GM18498 (cell line): ENCODE data around the gene HUS1B.
"Not testable (repeated sequence)": the region's sequence is repeated elsewhere in the genome, so short reads cannot be mapped to it uniquely, and the experiment has no call there.

Experiments
- ATAC-seq: cut with Tn5 transposase; IDR thresholded peaks from one replicate; pipeline ENCODE4 v1.9.1; 2021; ENCODE audit warnings: mild to moderate bottlenecking, moderate library complexity; ENCODE audit not compliant: unreplicated experiment

HUS1B gene

DNA sequence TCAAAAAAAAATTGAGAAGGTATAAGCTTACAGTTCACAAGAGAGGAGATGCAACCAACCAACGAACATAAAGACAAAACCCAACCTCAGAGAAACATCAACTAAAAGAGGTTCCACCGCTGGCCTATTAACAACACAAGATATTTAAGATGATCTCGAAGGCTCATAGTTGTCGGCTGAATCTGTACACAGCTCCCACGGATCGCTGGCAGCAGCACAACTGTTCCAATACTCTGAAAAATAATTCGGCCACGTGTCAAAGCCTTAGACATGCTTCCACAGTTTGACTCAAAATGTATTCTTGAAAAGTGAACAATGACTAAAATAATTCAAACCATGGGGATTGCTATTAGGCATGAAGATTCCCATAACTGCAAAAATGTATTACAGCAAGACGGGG, 22.4 kb upstream of the HUS1B start:
- ATAC-seq = no peak

DNA sequence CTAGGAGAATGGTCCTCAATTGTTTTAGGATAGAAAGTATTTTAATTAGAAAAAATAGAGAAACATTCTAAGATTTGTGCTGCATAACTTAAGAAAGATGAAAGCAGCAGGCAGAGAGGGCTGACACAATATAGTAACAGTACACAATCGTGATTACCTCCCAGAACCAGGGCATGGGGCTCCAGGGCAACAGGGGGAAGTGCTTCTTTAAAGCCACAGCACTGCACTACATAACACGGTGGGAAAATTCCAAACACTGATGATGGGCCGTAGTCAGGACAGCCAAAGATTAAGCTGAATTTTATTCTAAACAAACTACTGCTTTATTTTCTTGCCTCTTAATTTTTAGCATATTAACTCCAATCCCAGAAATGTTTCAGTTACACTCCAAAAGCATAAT, 21.6 kb upstream of the HUS1B start:
- ATAC-seq = no peak

- no peak for ATAC-seq
These were observed 21.0 kb upstream of the HUS1B start for GRCh38 chr6:677919-678318.

- ATAC-seq = no peak
These were observed 18.1 kb upstream of the HUS1B start for GRCh38 chr6:674956-675355.

DNA sequence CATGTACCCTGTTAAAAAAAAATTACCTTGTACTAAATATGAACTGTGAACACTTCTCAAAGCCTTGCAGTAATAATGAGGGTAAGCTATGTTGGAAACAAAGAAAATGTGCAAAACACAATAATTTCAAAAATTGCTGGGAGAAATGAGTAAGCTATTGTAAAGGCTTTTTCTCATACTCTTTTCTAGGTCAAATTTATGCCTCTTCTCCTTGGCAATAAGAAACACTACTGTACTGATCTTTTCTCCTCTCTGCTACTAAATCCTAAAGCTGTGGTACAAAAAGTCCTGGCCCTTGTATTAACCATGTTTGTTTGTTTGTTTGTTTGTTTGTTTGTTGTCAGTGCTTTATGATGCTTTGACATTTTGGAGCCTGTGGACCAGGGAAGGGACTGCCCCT, 17.5 kb upstream of the HUS1B start:
- no peak for ATAC-seq

- ATAC-seq = no peak
These were observed 10.5 kb upstream of the HUS1B start for GRCh38 chr6:667253-667927.

DNA sequence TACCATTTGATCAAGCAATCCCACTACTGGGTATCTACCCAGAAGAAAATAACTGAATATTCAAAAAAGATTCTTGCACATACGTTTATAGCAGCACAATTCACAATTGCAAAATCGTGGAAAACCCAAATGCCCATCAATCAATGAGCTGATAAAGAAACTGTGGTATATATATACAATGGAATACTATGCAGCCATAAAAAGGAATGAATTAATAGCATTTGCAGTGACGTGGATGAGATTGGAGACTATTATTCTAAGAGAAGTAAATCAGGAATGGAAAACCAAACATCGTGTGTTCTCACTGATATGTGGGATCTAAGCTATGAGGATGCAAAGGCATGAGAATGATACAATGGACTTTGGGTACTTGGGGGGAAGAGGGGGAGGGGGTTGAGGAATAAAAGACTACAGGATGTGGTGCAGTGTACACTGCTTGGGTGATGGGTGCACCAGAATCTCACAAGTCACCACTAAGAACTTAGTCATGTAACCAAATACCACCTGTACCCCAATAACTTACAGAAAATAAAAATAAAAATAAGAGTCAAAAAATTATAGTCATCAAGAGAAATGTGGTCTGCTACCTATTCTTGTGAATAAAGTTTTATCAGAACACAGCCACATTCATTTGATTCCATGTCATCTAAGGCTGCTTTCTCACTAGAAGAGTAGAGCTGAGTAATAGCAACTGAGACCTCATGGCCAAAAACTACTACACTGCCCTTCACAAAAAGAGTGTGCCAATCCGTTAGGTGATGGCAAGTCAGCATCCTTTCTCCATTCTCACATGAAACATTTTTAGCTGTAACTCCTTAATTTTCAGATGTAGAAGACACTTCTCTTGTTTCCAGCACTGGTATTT, 8.7 kb upstream of the HUS1B start:
- no peak for ATAC-seq

GRCh38 chr6:663788-664187, 6.9 kb upstream of the HUS1B start:
- ATAC-seq = not testable (repeated sequence)

GRCh38 chr6:659716-660581, 3.0 kb upstream of the HUS1B start:
- ATAC-seq = no peak

DNA sequence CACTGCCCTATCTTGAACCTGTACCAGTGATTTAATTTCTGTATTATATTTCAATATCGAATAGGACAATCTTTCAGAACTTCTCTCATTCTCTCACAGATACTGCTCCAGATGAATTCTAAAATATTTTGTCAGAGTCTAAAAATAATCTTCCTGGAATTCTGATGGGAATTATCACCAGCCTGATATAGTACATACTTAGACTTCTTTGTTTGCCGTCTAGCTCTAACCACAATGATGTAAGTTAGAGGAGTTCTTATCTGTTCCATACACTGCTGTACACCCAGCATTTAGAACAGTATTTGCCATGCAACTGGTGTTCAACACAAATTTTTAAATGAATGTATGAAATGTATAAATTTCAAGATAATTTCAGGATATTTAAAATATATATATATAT, 1.3 kb upstream of the HUS1B start:
- ATAC-seq = no peak

DNA sequence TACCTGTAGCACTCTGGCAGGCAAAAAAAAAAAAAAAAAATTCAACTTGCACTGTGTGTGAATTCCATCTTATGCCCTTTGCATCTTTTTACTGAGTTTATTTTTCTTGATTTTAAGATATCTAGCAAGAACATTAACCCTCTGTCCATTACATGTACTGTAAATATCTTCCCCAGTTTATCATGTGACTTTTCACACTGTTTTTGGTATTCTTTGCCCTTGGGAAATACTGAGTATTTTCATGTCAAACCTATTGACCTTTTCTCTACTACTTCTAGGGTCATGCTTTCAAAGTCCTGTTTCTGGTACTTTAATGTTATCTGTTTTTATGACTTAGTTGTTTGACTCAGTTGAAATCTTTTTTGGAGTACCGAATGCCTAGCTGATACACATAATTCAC, 843 bp upstream of the HUS1B start:
- ATAC-seq = no peak

DNA sequence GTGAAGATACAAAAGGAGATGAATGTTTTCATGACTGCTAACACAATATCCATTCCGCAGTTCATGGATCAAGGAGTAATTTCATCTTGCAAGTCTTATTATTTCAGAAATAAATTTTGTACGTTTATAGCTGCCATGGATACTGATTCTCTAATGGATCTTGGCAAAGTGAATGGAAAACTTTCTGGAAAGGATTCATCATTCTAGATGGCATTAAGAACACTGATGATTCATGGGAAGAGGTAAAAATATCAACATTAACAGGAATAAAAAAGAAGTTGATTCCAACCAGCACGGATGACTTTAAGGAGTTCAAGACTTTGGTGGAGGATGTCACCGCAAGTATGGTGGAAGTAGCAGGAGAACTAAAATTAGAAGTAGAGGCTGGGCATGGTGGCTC, 2.8 kb downstream of the HUS1B start:
- ATAC-seq = no peak

DNA sequence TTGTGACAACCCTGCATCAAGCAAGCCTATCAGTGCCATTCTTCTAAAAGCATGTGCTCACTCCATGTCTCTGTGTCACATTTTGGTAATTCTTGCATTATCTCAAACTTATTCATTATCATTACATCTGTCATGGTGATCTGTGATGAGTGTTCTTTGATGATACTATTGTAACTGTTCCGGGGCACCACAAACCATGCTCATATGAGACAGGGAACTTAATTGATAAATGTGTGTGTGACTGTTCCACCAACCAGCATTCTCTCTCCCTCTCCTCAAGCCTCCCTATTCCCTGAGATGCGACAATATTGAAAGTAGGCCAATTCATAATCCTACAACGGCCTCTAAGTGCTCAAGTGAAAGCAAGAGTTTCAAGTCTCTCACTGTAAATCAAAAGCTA, 4.0 kb downstream of the HUS1B start:
- ATAC-seq = no peak

GRCh38 chr6:650098-650497, 6.8 kb downstream of the HUS1B start:
- no peak for ATAC-seq

DNA sequence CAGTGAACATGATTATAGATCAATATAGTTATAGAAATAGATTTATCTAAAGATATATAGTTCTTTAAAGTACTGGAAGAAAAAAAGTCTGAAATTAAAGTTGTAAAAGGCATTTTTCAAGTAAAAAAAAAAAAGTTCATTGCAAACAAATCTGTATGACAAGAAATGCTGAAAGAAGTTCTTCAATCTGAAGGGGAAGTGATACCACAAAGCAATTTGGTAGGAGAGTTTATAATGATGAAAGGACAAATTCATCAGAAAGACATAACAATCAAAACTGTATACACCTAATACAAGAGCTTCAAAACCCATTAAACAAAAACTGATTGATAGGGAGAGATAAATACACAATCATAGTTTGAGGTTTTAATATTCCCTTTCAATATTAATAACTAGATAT, 14.1 kb downstream of the HUS1B start:
- ATAC-seq = no peak

DNA sequence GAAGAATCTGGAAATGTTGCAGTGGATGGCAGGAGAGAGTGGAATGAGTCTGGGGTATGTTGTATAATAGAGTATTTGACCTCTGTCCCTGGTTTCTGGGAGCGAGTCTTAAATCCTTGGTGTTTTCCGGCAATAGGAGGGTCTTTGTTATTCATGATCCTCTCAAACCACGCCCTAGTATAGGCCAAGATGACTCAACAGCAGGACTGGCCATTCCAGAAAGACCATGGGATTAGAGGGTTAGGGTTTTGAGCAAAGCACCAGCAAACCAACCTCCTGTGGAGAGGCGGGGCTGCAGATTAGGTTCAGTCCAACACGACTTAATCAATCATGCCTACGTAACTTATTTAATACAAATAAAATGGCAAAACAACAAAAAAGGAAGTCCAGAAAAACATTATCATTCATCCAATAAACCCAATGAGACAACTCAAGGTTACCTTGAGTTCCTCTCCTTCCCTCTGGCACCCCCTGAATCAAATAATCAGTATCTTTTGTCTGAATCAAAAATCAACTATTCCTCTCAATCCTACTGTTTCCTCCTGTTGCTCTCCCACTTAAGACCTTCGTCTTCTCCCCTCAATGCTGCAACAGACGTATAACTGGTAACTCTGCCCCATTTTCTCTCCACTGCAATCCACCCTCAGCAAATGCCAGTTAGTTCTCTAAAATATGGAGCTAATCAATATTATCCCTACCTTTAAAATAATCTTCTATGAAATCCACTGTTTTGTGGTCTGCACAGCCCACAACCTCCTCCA, 15.5 kb downstream of the HUS1B start:
- no peak for ATAC-seq

GRCh38 chr6:636488-636887, 20.4 kb downstream of the HUS1B start:
- no peak for ATAC-seq

DNA sequence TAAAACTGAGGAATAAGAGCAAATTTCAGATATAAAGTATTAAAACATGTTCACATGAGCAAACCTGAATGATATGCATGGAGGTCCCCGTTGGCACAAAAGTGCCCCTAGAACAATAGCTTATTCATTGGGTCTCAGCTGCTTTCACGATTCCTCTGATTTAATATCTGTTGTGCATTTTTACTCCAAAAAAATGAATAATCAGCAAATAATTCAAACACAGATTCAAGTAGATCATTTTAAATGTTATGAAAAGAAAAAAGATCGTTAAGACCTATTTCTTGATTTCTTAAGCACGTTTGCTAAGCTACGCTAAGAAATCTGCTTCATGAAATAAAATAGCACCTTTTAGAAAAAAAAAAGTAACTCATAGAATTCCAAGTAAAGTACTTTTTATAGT, 21.7 kb downstream of the HUS1B start:
- no peak for ATAC-seq

DNA sequence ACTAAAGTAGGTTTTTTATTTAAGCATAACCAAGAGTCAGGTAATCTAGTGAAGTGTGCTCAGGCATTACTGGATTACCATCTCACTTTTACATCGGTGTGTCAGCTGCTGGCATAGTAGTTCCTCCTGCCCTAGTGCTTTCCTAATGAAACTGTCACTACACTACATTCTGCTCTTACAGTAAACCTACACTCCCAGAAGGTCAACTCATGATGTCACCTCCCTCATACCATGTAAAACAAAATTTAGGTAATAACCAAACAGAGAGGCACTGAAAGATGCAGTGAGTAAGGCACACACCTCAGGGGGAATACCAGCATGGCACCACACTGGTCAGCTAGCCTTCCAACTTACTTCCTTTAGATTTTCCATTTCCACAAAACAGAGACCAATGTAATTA, 23.3 kb downstream of the HUS1B start:
- no peak for ATAC-seq

DNA sequence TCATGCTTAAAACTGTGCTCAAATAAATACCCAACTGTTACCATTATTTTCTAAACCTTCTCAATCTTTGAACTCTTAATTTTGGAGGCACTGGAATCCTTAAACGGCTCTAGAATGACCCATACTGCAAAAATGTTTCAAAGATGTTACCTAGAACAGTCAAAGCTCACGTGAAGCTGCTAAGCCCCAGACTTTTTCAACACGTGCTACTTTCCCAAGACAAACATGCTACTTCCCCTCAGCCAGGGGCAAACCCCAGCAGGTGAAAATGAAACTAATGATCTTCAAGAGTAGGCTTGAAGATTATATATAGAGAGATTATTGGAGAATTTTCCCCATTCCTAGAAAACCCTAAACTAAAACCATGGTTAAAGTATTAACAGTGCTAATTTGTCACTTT, 28.1 kb downstream of the HUS1B start:
- ATAC-seq = no peak

GRCh38 chr6:626236-626635, 30.7 kb downstream of the HUS1B start:
- ATAC-seq = no peak
